Measurements from ENCODE around the gene EIF5A.

DNA sequence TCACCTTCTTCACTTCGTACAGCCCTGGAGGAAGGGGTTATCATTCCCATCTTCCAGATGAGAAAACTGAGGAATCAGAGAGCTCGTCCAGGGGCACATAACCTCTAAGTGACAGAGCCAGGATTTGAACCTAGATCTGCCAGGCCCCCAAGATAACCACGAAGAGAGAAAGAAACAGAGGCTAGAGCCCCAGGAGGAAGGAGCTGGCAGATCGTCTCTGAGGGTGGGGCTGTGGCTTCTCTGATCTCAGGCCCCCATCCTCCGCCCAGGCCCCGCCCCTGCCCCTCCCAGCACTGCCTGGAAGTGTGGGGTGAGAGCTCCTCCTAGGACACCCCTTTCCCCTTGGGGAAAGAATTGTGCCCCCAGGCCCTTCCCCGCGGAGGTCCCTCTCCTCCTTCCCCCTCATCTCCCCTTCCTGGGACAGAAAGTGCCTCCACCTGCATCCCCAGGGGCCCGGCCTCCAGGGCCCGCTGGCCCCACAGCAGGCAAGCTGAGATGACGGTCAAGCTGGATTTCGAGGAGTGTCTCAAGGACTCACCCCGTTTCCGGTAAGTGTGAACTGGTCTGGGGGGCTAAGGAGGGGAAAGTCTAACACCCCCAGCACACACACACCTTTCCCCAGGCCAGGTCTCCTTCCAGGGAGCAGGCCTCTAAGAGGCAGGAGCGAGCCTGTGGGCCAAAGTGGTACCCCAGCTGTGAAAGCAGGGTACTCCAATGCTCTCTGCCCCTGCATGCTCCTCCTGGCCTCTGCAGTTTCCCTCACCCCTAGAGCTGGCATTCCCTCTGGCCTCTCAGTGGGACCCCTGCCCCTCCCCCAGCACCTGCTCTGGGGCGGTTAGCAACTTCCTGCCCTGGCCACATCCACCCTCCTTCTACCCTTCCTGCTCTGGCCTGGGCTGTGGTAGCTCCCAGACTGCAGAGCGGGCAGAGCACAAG, 29.1 kb downstream of the EIF5A start, which contains the start of gene ACAP1:
- TF ChIP-seq CTCF (conservative IDR thresholded peaks at IDR 0.05 in 1 of 2, IDR thresholded peaks at IDR 0.05 in 1 of 2; ENCODE audit: extremely low read depth in 1 of 2, insufficient read depth in 1 of 2, low read depth in 1 of 2, low read length in 2 of 2) (no peak), EZH2 (IDR thresholded peaks at IDR 0.05; ENCODE audit: borderline replicate concordance, low read length) (no peak)
